HepG2 (cell line): ENCODE data around the gene BMP8A. TPM values are rescaled to one million over a fixed set of nuclear protein-coding genes. Genes with fewer than 3 reads are reported as not detected.

Experiments used
- CBX2 ChIP-seq, 2 experiments: fragments of 200-600 bp in 1 of 2; sonication (generic); formaldehyde crosslinking in 1 of 2; IDR thresholded peaks; 2 replicates each; pipeline versions ENCODE4 v1.7.0 to v1.8.1; 2018 to 2022; ENCODE audit warnings: low read depth in 2 of 2, low read length in 1 of 2, mild to moderate bottlenecking in 1 of 2, missing genetic modification reagents in 1 of 2
- CHCHD3 ChIP-seq: sonication (generic); formaldehyde crosslinking; IDR thresholded peaks from 2 replicates; pipeline ENCODE4 v1.8.0; 2022; ENCODE audit warnings: mild to moderate bottlenecking, missing genetic modification reagents, moderate library complexity
- FOSL2 ChIP-seq: sonication (generic); formaldehyde crosslinking; IDR thresholded peaks from 2 replicates; pipeline ENCODE4 v1.4.0; 2020; ENCODE audit warnings: missing genetic modification reagents
- JUN ChIP-seq: sonication (generic); formaldehyde crosslinking; IDR thresholded peaks from 2 replicates; pipeline ENCODE4 v1.4.0; 2020; ENCODE audit warnings: mild to moderate bottlenecking, missing genetic modification reagents
- PATZ1 ChIP-seq: sonication (generic); formaldehyde crosslinking; IDR thresholded peaks from 2 replicates; pipeline ENCODE4 v1.4.0; 2020; ENCODE audit warnings: missing genetic modification reagents
- RELA ChIP-seq: sonication (generic); formaldehyde crosslinking; IDR thresholded peaks from 2 replicates; pipeline ENCODE4 v1.4.0; 2020; ENCODE audit warnings: missing genetic modification reagents
- USF2 ChIP-seq, 2 experiments: sonication (generic) in 1 of 2; formaldehyde crosslinking in 1 of 2; IDR thresholded peaks; 2 replicates each; pipeline versions ENCODE4 v1.5.1 to v1.6.1; 2011 to 2020; ENCODE audit warnings: borderline replicate concordance in 1 of 2, low read depth in 1 of 2, low read length in 1 of 2, mild to moderate bottlenecking in 1 of 2, missing genetic modification reagents in 1 of 2, moderate library complexity in 1 of 2
- ZBTB4 ChIP-seq: sonication (generic); formaldehyde crosslinking; IDR thresholded peaks from 2 replicates; pipeline ENCODE4 v1.4.0; 2020; ENCODE audit warnings: missing genetic modification reagents, mild to moderate bottlenecking, borderline replicate concordance
- ZNF282 ChIP-seq: fragments of 450-650 bp; IDR thresholded peaks from 2 replicates; pipeline ENCODE4 v1.6.1; 2018; ENCODE audit not compliant: partially characterized antibody
- ZNF30 ChIP-seq: sonication (generic); formaldehyde crosslinking; IDR thresholded peaks from 2 replicates; pipeline ENCODE4 v1.5.0; 2020; ENCODE audit warnings: mild to moderate bottlenecking, missing genetic modification reagents
- ZNF563 ChIP-seq: sonication (generic); formaldehyde crosslinking; IDR thresholded peaks from 2 replicates; pipeline ENCODE4 v1.8.0; 2022; ENCODE audit warnings: mild to moderate bottlenecking, moderate library complexity, missing genetic modification reagents
- polyA plus RNA-seq, 8 experiments: library from polyadenylated mRNA; depleted of rRNA in 3 of 8; stranded (reverse) in 7 of 8; unstranded in 1 of 8; fragments of >200 nt; fragmentation: Illumina TruSeq in 4 of 8; extraction: Trizol in 4 of 8; gene quantifications; 2 replicates each; pipeline versions ENCODE4 v1.2.1 to v1.2.3, GENCODE V29; 2011 to 2016; ENCODE audit warnings: low read depth in 4 of 8, missing spikeins in 1 of 8, mixed read lengths in 1 of 8; ENCODE audit not compliant: insufficient read depth in 1 of 8
- total RNA-seq, 5 experiments: library from RNA; depleted of rRNA; stranded (reverse); fragments of >200 nt; fragmentation: Illumina TruSeq; extraction: Trizol; gene quantifications; 2 replicates each; pipeline ENCODE4 v1.2.3, GENCODE V29; 2016; ENCODE audit warnings: low read depth in 1 of 5
- TF ChIP-seq, protein P1 (sequence below): sonication (generic); formaldehyde crosslinking; IDR thresholded peaks from 2 replicates; pipeline ENCODE4 v1.5.0; 2020; ENCODE audit warnings: mild to moderate bottlenecking, missing genetic modification reagents
- TF ChIP-seq, protein P2 (sequence below): sonication (generic); formaldehyde crosslinking; IDR thresholded peaks from 2 replicates; pipeline ENCODE4 v1.4.0; 2020; ENCODE audit warnings: missing genetic modification reagents
- TF ChIP-seq, protein P3 (sequence below): sonication (generic); formaldehyde crosslinking; IDR thresholded peaks from 2 replicates; pipeline ENCODE4 v1.9.0; 2022; ENCODE audit warnings: low read depth, missing genetic modification reagents

The BMP8A gene
- total and polyA plus RNA-seq, 2 of the 13 experiments (the other 11 are each of a cell fraction or from before 2014, with no cell fraction given): 0.05 TPM; not detected in 1

- TF ChIP-seq, protein P1, sequence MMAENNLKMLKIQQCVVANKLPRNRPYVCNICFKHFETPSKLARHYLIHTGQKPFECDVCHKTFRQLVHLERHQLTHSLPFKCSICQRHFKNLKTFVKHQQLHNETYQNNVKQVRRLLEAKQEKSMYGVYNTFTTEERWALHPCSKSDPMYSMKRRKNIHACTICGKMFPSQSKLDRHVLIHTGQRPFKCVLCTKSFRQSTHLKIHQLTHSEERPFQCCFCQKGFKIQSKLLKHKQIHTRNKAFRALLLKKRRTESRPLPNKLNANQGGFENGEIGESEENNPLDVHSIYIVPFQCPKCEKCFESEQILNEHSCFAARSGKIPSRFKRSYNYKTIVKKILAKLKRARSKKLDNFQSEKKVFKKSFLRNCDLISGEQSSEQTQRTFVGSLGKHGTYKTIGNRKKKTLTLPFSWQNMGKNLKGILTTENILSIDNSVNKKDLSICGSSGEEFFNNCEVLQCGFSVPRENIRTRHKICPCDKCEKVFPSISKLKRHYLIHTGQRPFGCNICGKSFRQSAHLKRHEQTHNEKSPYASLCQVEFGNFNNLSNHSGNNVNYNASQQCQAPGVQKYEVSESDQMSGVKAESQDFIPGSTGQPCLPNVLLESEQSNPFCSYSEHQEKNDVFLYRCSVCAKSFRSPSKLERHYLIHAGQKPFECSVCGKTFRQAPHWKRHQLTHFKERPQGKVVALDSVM (CRISPR knock-in tag): no peak
- TF ChIP-seq, protein P2, sequence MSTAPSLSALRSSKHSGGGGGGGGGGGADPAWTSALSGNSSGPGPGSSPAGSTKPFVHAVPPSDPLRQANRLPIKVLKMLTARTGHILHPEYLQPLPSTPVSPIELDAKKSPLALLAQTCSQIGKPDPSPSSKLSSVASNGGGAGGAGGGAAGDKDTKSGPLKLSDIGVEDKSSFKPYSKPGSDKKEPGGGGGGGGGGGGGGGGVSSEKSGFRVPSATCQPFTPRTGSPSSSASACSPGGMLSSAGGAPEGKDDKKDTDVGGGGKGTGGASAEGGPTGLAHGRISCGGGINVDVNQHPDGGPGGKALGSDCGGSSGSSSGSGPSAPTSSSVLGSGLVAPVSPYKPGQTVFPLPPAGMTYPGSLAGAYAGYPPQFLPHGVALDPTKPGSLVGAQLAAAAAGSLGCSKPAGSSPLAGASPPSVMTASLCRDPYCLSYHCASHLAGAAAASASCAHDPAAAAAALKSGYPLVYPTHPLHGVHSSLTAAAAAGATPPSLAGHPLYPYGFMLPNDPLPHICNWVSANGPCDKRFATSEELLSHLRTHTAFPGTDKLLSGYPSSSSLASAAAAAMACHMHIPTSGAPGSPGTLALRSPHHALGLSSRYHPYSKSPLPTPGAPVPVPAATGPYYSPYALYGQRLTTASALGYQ (CRISPR knock-in tag): no peak
- no peak for TF ChIP-seq ZNF30 (CRISPR knock-in tag)
- no peak for TF ChIP-seq RELA (CRISPR knock-in tag)
- TF ChIP-seq ZNF282: no peak
- no peak for TF ChIP-seq ZBTB4 (CRISPR knock-in tag)
- TF ChIP-seq, protein P3, sequence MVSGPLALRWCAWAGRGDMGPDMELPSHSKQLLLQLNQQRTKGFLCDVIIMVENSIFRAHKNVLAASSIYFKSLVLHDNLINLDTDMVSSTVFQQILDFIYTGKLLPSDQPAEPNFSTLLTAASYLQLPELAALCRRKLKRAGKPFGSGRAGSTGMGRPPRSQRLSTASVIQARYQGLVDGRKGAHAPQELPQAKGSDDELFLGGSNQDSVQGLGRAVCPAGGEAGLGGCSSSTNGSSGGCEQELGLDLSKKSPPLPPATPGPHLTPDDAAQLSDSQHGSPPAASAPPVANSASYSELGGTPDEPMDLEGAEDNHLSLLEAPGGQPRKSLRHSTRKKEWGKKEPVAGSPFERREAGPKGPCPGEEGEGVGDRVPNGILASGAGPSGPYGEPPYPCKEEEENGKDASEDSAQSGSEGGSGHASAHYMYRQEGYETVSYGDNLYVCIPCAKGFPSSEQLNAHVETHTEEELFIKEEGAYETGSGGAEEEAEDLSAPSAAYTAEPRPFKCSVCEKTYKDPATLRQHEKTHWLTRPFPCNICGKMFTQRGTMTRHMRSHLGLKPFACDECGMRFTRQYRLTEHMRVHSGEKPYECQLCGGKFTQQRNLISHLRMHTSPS (CRISPR knock-in tag): no peak
- TF ChIP-seq ZNF563 (CRISPR knock-in tag): no peak
- no peak for TF ChIP-seq FOSL2
- no peak for TF ChIP-seq USF2 (IDR thresholded peaks at IDR 0.05; ENCODE audit: low read depth, low read length)
- no peak for TF ChIP-seq USF2 (CRISPR knock-in tag; IDR thresholded peaks at IDR 0.05; ENCODE audit: borderline replicate concordance)
- TF ChIP-seq CBX2 (IDR thresholded peaks at IDR 0.05; ENCODE audit: low read depth, low read length): no peak
- TF ChIP-seq CBX2 (CRISPR knock-in tag; IDR thresholded peaks at IDR 0.05; ENCODE audit: low read depth): no peak
- no peak for TF ChIP-seq PATZ1 (CRISPR knock-in tag)
- TF ChIP-seq JUN (CRISPR knock-in tag): no peak
- no peak for TF ChIP-seq CHCHD3 (CRISPR knock-in tag)
Observed at GRCh38 chr1:39507230-39507928, 15.9 kb downstream of the BMP8A start (continued).
